ENCODE measurements around the gene RCAN3.

The RCAN3 gene

DNA sequence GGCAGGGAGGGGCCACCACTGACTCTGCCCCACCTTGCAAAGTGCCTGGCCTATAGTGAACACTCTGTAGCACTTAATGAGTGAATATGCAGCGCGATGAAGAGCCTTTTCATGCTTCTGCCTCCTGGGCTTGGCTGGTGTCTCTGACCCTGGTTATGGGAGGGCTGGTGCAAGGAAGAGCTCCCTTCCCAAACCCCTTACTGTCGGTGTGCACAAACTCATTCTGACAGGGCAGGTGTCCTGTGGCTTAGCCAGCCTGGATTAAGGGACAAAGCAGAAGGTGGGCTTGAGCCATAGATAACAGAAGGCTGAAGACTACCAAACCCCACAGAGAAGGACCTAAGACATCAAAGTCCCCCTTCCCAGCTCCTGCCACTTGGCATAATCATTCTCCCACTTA, 51.3 kb downstream of the RCAN3 start:
- no peak for DNase-seq

DNA sequence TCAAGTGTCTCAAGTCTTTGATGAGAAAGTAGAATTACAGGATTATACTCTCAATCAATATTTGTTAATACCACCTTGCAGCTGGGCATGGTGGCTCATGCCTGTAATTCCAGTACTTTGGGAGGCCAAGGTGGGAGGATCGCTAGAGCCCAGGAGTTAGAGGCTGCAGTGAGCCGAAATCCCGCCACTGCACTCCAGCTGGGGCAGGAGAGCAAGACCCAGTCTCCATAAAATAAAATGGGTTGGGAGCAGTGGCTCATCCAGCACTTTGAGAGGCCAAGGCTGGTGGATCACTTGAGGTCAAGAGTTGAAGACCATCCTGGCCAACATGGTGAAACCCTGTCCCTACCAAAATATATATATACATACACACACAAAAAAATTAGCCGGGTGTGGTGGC, 52.1 kb downstream of the RCAN3 start:
- no peak for DNase-seq

DNA sequence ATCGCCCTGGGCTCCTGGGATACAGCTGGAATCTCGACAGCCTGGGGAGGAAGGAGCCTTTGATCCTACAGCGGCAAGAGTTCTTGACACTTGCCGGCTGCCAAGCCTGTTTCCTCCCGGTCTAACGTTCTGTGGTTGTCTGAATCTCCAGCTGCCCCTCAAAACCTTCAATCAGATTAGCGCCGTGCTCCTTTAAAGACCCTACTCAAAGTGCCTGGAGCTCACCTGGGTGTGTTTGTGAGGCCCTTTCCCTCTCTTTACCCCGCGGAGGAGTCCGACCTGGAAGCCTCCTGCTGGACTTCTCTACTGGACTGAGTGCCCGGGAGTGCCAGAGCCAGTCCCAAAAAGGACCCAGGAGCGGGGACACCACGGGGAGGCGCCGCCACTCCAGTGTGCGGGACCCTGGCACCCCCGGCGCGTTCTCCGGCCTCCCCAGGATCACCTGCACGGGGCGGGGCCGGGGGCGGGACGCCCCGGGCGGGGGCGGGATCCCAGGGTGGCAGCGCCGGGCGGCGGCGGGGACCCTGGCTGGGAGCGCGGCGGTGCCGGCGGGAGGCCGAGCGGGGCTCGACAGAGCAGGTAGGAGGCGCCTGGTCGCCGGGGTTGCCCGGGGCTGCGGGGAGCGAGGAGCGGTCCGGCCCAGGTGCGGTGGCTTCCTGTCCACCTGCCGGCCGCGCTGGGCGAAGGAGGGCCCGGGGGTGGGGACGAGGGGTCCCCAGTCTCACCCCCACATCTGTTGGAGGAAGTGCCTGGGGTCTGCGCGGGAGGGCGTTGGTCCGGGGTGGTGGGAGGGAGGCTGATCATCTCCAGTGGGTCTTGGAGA, 53.2 kb downstream of the RCAN3 start, which contains the start of gene NCMAP:
Gene NCMAP (plus strand): TSS at position 497 of the 823 bp plus-strand sequence. CDS start 39,344 bp downstream, outside the sequence.
- DNase-seq, result no peak

DNA sequence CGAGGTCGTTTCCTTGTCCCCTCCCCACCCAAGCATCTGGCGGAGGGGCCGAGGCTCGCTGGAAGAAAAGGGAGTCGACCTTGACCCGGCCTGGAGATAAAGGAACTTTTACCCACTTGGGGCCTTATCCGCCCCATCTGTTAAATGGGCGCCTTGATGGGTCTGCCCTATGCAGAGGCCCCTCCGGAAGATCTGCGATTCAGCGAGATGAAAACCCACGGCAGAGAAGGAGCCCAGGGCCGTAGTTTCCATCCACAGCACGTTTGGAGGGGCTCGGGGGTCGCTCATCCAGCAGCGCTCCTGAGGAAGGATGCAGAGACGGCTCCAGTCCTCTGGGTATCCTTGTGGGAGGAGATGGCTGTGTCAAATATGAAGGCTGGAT, 53.8 kb downstream of the RCAN3 start:
- DNase-seq, result no peak

DNA sequence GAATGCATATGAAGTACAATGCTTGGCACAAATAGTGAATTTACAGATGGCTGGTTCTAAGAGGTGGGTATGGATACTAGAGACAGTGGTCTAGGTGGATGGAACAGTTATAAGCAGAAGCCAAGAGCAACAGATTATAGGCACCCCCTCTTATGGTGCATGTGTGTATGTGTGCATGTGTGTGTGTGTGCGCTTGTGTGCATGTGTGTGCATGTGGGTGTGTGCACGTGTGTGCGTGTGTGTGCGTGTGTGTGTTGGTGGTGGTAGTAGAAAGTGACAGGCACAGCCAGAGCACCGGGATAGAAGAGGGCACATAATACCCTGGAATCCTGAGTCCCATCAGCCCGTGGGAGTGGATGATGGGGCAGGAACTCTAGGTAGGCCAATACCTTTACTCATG, 54.6 kb downstream of the RCAN3 start:
- DNase-seq, result no peak

DNA sequence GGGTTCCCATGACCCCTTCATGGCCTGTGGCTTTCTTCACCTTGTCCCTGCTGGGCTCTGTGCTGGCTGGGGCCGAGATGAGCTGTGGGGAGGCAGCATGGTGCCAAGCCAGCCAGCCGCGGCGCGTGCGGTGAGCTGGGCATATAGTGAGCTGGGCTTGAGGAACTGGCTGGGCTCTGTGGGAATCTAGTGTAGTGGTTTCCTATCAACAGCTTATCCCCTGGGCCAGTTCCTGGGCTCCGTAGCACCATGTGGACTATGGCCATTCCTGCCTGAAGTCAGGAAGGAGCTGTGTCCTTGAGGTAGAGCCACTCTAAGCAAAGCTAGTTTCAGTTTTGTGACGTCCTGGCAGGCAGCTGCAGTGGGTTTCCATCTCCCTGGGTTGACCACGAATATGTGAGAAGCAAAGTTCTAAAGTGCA, 55.1 kb downstream of the RCAN3 start:
- DNase-seq, result no peak

DNA sequence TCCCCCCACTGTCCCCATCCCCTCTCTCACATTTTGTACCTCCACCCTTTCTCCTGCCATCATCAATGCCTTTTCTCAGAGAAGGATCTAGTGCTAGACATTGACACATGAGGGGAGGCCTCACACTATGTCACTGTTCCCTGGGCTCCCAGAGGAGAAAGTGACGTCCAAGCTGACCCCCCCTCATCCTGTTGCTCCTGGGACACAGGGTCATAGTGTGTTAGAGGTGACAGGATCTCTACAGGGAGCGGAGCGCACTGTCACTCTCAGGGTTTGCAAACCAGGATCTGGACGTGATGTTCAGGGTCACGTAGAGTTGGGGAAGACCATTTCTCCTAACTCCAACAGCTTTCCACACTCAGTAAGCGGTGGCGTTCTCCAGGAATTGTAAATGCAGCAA, 55.8 kb downstream of the RCAN3 start:
- DNase-seq, result no peak

DNA sequence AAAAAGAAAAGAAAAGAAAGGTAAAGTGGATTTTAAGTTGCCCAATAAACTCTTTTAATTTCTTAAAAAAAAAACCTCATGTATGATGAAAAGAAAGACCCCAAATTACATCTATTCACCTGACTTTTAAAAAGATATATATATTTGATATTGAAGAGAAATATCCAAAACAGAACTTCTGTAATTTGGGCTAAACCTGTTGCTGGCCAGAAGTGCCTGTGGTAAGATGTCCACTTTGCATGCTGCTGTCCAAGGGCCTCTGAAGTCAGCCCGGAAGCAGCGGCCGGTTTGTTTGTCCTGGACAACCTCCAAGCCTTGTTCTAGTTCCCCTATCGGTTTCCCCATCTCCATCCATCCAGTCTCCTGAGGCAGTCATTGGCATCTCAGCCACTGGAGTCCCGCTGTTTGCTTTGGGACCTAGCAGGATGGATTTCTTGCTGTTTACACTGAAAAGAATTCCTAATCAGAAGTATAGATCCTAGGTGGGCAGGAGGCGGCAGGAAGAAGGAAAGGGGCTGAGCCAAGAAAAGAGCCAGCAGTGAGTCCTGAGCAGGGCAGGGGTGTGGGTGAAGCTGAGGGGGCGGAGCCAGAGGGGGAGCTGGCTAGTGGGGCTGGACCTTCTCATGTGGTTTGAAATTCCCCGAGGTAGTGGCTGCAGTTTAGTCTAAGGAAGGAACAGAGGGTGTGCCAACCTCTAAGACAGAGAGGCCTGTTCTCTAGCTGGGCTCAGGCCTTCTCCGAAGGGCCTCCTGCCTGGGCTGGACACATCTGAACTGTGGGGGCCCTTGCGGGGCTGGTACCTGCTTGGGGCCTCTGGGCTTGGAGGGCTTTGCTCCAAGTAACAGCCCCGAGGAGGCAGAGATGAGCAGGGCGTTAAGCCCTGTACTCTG, 56.5 kb downstream of the RCAN3 start:
- DNase-seq, result no peak

DNA sequence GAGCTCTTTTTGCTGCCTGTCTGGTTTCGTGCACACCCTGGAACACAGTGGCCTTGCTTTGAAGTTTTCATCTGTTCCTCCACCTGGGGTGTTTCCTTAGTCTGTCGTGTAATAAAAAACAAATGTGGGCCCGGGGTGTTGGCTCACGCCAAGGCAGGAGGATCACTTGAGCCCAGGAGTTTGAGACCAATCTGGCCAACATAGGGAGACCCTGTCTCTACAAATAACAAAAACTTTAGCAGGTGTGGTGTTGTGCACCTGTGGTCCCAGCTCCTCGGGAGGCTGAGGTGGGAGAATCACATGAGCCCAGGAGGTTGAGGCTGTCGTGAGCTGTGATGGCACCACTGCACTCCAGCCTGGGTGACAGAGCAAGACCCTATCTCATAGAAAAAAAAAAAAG, 57.7 kb downstream of the RCAN3 start:
- DNase-seq, result no peak

DNA sequence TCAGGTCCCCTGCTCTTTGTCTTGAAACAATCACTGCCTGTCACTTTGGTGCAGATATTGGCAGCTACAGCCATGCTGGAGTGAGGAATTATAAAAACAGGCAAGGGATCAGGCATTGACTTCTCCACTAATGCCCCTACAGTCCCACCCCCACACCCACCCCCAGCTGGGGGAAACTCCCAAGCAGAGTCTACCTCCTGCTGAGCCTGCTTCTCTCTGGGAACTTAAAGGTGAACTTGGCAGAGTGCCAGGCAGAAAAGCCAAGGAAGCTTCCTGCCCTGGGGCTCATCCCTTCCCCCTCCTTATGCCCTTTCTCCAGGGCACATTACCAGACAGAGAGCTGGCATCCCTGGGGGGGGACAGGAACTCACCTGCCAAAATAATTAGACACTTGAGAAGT, 60.0 kb downstream of the RCAN3 start:
- no peak for DNase-seq

DNA sequence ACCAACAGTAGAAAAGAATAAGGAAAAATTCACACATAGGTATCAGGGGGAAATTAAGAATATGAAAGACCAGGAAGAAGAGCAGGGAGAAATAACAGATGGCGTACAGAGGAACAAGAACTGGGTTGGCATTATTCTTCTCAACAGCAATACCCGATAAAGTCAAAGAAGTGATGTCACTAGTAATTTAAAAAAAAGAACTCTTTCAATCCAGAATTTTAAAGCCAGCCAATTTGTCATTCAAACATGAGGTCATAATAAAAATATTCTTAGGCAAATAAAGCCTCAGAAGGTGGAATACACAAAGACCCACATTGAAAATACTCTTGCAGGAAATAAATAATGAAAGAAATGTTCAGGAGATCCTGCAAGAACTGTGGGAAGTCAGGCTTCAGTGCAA, 62.1 kb downstream of the RCAN3 start:
- no peak for DNase-seq

DNA sequence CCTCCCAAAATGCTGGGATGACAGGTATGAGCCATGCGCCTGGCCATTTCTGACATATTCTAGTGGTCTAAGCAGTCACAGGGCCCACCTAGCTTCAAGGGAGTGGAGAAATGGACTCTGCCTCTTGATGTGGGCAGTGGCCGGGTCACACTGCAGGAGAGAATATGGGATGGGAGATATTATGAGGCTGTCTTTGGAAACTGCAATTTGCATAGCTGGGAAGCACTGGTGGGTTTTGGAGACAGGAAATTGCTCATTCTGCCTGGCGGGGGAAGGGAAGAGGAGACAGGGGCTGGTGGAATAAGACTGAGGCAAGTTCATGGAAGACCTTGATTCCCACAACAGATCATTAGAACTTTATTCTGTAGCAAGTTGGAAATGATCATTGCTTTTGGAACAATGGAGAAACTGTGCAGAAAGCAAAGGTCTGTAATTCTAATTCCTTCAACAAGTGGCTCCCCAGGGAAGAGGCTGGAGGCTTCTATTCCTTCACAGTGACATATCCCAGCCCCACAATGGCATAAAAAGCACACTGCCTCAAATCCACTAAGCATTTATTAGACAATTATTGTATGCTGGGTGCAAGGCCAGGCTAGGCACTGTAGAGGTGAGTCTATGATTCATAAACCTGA, 63.7 kb downstream of the RCAN3 start:
- no peak for DNase-seq

DNA sequence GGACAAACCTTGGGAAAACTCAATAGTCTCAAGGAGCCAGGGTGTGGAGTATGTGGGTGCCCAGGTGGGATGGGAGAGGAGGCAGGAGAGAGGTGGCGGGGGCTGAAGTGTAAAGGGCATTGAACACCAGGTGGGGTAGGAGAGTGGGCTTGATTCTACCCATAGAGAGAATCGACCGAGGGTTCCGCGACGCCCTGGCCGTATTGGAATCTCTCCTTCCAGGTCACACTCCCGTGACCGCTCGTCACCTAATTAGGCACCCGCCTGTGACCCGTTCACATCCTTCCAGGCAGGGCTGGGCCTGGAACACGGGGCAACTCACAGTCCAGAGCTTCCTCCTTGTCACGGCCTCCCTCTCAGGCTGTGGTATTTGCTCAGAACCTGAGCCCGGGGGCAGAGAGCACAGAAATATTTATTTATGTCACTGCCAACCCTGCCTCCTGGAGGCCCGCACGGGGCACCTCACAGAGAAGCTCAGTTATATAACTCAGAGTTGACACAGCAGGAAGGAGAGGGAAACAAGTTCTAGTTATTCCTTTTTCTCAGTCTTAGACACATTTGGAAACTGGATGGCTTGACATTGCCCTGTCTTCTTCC, 65.3 kb downstream of the RCAN3 start:
- DNase-seq, result no peak

DNA sequence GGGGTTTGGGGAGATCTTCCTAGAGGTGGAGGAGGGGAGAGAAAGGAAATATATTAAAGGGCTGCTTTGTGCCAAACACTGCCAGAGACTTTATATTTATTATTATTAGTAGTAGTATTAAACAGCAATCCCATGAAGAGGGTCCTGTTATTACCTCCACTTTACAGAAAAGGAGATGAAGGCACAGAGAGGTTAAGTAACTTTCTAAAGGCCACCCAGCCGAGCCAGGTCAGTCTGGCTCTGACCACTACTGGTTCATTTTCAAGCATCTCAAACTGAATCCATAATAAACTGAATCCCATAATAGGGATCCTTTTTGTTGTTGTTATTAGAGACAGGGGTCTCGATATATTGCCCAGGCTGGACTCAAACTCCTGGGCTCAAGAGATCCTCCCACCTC, 65.8 kb downstream of the RCAN3 start:
- no peak for DNase-seq

DNA sequence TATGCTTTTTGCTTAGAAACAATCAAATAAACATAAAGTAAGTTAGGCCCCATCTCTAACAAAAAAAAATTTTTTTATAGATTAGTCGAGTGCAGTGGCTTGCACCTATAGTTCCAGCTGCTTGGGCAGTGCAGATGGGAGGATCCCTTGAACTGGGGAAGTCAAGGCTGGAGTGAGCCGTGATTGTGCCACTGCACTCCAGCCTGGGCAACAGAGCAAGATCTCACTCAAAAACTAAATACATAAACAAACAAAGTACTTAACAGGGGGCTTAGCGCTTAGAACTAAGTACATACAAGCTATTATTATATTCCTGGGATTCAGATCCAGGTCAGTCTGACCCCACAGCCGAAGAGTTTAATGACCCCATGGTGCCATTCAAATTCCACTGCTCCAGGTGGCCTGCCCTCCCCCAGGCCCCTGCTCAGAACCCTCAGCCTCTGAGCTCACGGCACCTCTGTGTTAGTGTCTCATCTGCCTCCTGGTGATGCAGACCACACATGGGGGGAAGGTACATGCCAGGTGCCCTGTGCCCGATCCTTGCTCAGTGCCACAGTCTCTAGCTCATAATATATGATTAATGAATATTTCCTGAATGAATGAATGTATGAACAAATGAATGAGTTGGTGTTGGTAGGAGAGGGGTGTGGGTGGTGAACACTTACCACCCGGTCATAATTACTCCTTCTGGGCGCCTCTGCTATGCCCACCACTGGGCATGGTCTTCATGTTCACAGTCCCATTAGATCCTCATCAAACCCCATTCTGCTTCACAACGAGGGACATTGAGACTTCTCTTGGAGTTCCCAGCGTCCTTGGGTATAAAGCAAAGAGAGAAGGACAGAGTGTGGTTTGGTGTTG, 67.9 kb downstream of the RCAN3 start:
- no peak for DNase-seq

DNA sequence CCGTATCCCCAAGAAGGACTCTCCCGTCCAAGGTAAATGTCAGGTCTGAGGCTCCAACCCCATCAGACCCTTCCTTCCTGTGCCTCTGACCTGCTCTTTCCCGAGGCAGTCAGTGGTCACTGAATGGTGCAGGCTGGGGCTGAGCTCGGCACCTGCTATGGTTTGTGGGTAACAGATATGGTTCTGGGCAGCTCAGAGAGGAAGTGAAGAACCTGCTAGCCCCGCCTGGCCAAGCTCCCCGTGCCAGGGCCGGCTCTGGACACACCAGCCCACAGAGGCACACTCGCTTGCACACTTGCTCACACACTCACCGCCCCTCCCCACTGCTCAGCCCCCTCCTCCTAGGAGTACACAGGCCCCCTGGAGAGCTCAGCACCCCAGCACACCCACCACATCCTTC, 69.7 kb downstream of the RCAN3 start:
- no peak for DNase-seq

DNA sequence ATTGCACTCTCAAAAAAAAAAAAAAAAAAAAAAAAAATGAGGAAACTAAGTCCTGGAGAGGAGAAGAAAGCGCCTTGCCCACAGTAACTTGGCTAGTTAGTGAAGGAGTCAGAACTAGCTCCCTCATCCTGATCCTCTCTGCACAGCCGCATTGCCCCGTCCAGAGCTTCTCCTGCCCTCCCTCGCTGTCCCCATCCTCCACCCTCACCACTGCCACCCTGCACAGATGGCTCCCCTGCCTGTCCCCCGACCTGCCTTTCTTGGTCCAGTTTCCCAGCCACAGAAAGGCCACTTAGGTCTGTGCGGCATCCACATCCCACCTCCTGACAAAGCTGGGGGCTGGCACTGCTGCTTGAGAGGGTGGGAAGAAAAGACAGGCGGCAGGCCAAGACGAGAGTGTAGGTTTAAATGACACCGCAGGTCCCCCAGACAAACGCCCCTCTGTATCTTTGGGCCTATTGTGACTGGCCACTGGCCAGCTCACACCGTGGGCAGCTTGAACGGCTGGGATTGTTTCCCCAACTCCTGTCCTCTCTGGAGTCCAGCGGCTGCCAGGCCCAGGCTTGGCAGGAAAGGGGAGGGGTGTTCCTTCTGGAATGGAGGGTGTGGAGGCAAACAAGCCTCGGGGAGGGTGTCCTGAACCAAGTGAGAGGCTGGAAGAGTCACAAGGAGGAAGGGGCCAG, 73.4 kb downstream of the RCAN3 start:
- no peak for DNase-seq

DNA sequence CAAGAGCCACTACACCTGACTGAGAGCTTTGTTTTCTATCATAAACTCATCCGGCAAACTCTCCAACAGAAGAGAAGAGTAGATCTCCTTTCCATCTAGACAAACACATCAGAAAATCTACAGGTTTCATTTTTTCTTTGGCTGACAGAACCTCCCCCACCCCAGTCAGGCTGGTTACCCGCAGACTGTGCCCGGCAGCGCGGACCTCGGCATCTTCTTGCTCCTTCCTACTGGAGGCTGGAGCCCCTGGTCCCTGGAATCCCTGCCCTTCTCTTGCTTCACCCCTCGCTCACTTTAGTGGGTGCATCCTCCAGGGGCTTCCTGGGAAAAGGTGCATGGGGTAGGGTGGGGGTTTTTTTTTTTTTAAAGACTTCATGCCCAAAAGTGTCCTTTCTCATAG, 76.2 kb downstream of the RCAN3 start:
- DNase-seq, result no peak

DNA sequence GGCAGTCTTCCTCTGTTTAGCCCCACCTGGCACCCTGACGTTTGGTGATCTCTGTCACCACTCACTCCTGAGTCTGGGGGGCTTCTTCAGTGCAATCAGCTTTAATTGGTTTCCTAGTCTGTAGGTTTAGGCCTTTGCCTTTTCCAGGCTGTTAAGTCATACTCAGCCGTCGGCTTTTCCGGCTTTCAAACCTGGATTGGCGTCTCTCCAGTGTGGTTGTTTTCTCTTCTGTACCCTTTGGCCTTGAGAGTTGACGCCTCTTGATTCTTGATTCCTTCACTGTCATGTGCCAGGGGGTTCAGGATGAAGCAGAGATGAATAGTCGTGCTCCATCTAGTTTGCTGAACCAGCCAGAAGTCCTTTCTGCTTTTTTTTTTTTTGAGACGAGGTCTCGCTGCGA, 78.1 kb downstream of the RCAN3 start:
- DNase-seq, result no peak

DNA sequence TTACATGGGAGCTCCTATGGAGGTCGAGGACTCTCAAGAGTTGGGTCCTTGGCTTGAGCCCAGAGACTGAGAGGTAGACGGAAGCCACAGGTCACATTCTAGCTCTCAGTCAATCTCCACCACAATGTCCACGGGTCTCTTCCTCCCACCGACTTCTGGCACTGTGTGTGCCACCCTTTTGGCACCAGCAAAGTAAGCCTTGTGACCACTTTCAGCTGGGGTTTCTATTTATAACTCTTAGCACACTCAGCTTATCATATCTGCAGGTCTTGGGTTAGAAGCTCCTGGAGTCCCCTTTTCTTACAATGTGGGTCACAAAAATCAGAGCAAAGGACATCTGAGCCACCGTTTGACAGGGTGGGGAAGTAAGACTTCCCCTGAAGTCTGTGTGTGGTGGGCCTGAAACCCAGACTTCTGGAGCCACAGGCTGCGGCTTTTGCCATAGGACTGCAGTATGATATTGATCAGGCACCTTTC, 81.6 kb downstream of the RCAN3 start:
- DNase-seq, result no peak

DNA sequence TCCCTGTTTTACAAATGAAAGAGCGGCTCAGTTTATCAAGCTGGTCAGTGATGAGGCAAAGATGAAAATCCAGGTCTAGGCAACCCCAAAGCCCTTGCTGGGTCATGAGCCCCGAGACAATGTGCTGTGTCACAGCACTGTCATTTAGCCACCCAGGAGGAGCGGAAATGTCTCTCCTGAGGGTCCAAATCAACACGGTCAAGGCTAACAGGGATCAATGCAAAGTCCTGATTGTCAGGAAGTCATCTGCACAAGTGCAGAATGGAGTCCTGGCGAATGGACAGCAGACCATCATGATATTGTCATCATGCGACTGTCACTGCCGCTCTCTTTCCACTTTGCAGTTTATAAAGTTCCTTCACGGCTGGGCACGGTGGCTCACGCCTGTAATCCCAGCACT, 83.5 kb downstream of the RCAN3 start:
- DNase-seq, result no peak
